HEK293 (cell line): Measurements from ENCODE around the gene LGR5.

ENCODE experiments used
- CTCF ChIA-PET: fragments of 350-600 bp; formaldehyde crosslinking; extraction: SDS; loops from one replicate; lab custom pipeline; 2021; ENCODE audit warnings: antibody characterized with exemption; lab: Yijun Ruan, JAX
- POLR2A ChIA-PET: fragments of 300-600 bp; formaldehyde crosslinking; extraction: SDS; loops from one replicate; lab custom pipeline; 2020; ENCODE audit warnings: antibody characterized with exemption, inconsistent platforms; lab: Yijun Ruan, JAX
- H3K27ac ChIP-seq: fragments of 200-500 bp; sonication (Bioruptor generic); 2 replicates; pipeline ENCODE4 v1.5.1; 2014; ENCODE audit warnings: low read depth, low read length, control low read depth, inconsistent platforms; ENCODE audit errors: extremely low read depth
- H3K36me3 ChIP-seq, 2 experiments: fragments of 200-500 bp in 1 of 2; sonication (Bioruptor generic) in 1 of 2; 1 replicate in 1 of 2; 2 replicates in 1 of 2; pipeline ENCODE4 v1.5.1; 2014 to 2017; ENCODE audit warnings: inconsistent platforms in 2 of 2, low read length in 2 of 2; ENCODE audit not compliant: control insufficient read depth in 2 of 2, insufficient read depth in 1 of 2
- H3K4me1 ChIP-seq: fragments of 200-500 bp; sonication (Bioruptor generic); 2 replicates; pipeline ENCODE4 v1.5.1; 2014; ENCODE audit warnings: mild to moderate bottlenecking, low read length, inconsistent platforms; ENCODE audit not compliant: control insufficient read depth, insufficient read depth
- H3K4me3 ChIP-seq: 2 replicates; pipeline ENCODE4 v1.5.1; 2011; ENCODE audit warnings: low read depth, mild to moderate bottlenecking, control low read depth, low read length, moderate library complexity
- H3K9me3 ChIP-seq: fragments of 200-500 bp; sonication (Bioruptor generic); 2 replicates; pipeline ENCODE4 v1.5.1; 2014; ENCODE audit warnings: low read depth, low read length, inconsistent platforms; ENCODE audit not compliant: control insufficient read depth, insufficient read depth
- GLI4 ChIP-seq: fragments of 450-650 bp; formaldehyde crosslinking; IDR thresholded peaks from 2 replicates; pipeline ENCODE4 v1.5.1; 2016; ENCODE audit warnings: missing biosample characterization, missing genetic modification characterization
- HOXD13 ChIP-seq: sonication (generic); formaldehyde crosslinking; IDR thresholded peaks from 2 replicates; pipeline ENCODE4 v1.8.0; 2022; ENCODE audit warnings: missing genetic modification reagents, borderline replicate concordance
- MEIS1 ChIP-seq: sonication (generic); formaldehyde crosslinking; IDR thresholded peaks from 2 replicates; pipeline ENCODE4 v1.8.1; 2022; ENCODE audit warnings: missing genetic modification reagents, mild to moderate bottlenecking, borderline replicate concordance
- OSR2 ChIP-seq: fragments of 450-650 bp; formaldehyde crosslinking; IDR thresholded peaks from 2 replicates; pipeline ENCODE4 v1.5.1; 2016; ENCODE audit warnings: missing biosample characterization, missing genetic modification characterization
- PRDM1 ChIP-seq: fragments of 450-650 bp; formaldehyde crosslinking; IDR thresholded peaks from 2 replicates; pipeline ENCODE4; 2016; ENCODE audit warnings: missing biosample characterization, missing genetic modification characterization
- RBAK ChIP-seq: fragments of 450-650 bp; formaldehyde crosslinking; IDR thresholded peaks from 2 replicates; pipeline ENCODE4 v1.5.1; 2016; ENCODE audit warnings: missing biosample characterization, missing genetic modification characterization
- SP7 ChIP-seq: fragments of 450-650 bp; formaldehyde crosslinking; IDR thresholded peaks from 2 replicates; pipeline ENCODE4 v1.5.1; 2016; ENCODE audit warnings: missing biosample characterization, missing genetic modification characterization
- ZBTB21 ChIP-seq: fragments of 450-650 bp; formaldehyde crosslinking; IDR thresholded peaks from 2 replicates; pipeline ENCODE4 v1.5.1; 2017; ENCODE audit warnings: missing biosample characterization, missing genetic modification characterization
- ZBTB7A ChIP-seq: fragments of 450-650 bp; formaldehyde crosslinking; IDR thresholded peaks from 2 replicates; pipeline ENCODE4 v1.5.1; 2016; ENCODE audit warnings: low read depth, missing biosample characterization, missing genetic modification characterization
- ZFHX2 ChIP-seq: fragments of 450-650 bp; formaldehyde crosslinking; conservative IDR thresholded peaks from 2 replicates; pipeline ENCODE4 v1.5.1; 2016; ENCODE audit warnings: missing biosample characterization, missing genetic modification characterization
- ZNF114 ChIP-seq: fragments of 450-650 bp; formaldehyde crosslinking; IDR thresholded peaks from 2 replicates; pipeline ENCODE4 v1.5.0; 2017; ENCODE audit warnings: missing biosample characterization, missing genetic modification characterization
- ZNF132 ChIP-seq: fragments of 450-650 bp; formaldehyde crosslinking; IDR thresholded peaks from 2 replicates; pipeline ENCODE4 v1.5.1; 2017; ENCODE audit warnings: missing biosample characterization, missing genetic modification characterization, borderline replicate concordance
- ZNF138 ChIP-seq: fragments of 450-650 bp; formaldehyde crosslinking; IDR thresholded peaks from 2 replicates; pipeline ENCODE4 v1.5.1; 2016; ENCODE audit warnings: missing biosample characterization, missing genetic modification characterization, borderline replicate concordance
- ZNF214 ChIP-seq: fragments of 450-650 bp; formaldehyde crosslinking; IDR thresholded peaks from 2 replicates; pipeline ENCODE4 v1.5.1; 2017; ENCODE audit warnings: missing biosample characterization, mild to moderate bottlenecking, missing genetic modification characterization, borderline replicate concordance
- ZNF221 ChIP-seq: fragments of 450-650 bp; formaldehyde crosslinking; IDR thresholded peaks from 2 replicates; pipeline ENCODE4 v1.5.1; 2017; ENCODE audit warnings: missing biosample characterization, missing genetic modification characterization, borderline replicate concordance
- ZNF366 ChIP-seq: fragments of 450-650 bp; formaldehyde crosslinking; conservative IDR thresholded peaks from 2 replicates; pipeline ENCODE4 v1.5.1; 2016; ENCODE audit warnings: missing biosample characterization, missing genetic modification characterization
- ZNF394 ChIP-seq: fragments of 450-650 bp; formaldehyde crosslinking; IDR thresholded peaks from 2 replicates; pipeline ENCODE4 v1.5.1; 2016; ENCODE audit warnings: missing biosample characterization, missing genetic modification characterization, mild to moderate bottlenecking, moderate library complexity, borderline replicate concordance
- ZNF404 ChIP-seq: fragments of 450-650 bp; formaldehyde crosslinking; IDR thresholded peaks from 2 replicates; pipeline ENCODE4 v1.5.1; 2017; ENCODE audit warnings: missing biosample characterization, missing genetic modification characterization
- ZNF510 ChIP-seq: fragments of 450-650 bp; formaldehyde crosslinking; IDR thresholded peaks from 2 replicates; pipeline ENCODE4 v1.5.1; 2018; ENCODE audit warnings: mild to moderate bottlenecking, missing genetic modification characterization, missing biosample characterization; ENCODE audit not compliant: insufficient replicate concordance
- ZNF561 ChIP-seq: fragments of 450-650 bp; IDR thresholded peaks from 2 replicates; pipeline ENCODE4 v1.5.1; 2018; ENCODE audit warnings: missing biosample characterization, missing genetic modification characterization, borderline replicate concordance
- ZNF571 ChIP-seq: fragments of 450-650 bp; formaldehyde crosslinking; IDR thresholded peaks from 2 replicates; pipeline ENCODE4 v1.5.0; 2017; ENCODE audit warnings: missing biosample characterization, missing genetic modification characterization
- ZNF677 ChIP-seq: fragments of 450-650 bp; IDR thresholded peaks from 2 replicates; pipeline ENCODE4 v1.5.0; 2018; ENCODE audit warnings: missing biosample characterization, mild to moderate bottlenecking, missing genetic modification characterization, moderate library complexity
- ZNF777 ChIP-seq: fragments of 450-650 bp; formaldehyde crosslinking; IDR thresholded peaks from 2 replicates; pipeline ENCODE4 v1.5.1; 2017; ENCODE audit warnings: missing biosample characterization, missing genetic modification characterization, borderline replicate concordance
- ZNF785 ChIP-seq: fragments of 450-650 bp; formaldehyde crosslinking; IDR thresholded peaks from 2 replicates; pipeline ENCODE4 v1.5.1; 2016; ENCODE audit warnings: missing biosample characterization, missing genetic modification characterization
- ZNF791 ChIP-seq: fragments of 450-650 bp; formaldehyde crosslinking; IDR thresholded peaks from 2 replicates; pipeline ENCODE4 v1.5.1; 2016; ENCODE audit warnings: missing biosample characterization, missing genetic modification characterization
- ZNF830 ChIP-seq: fragments of 450-650 bp; IDR thresholded peaks from 2 replicates; pipeline ENCODE4 v1.5.0; 2018; ENCODE audit warnings: missing biosample characterization, missing genetic modification characterization, low read depth, mild to moderate bottlenecking, moderate library complexity
- TF ChIP-seq, protein P1 (sequence below): fragments of 450-650 bp; formaldehyde crosslinking; IDR thresholded peaks from 2 replicates; pipeline ENCODE4; 2016; ENCODE audit warnings: missing biosample characterization, missing genetic modification characterization
- TF ChIP-seq, protein P2 (sequence below): fragments of 450-650 bp; formaldehyde crosslinking; IDR thresholded peaks from 2 replicates; pipeline ENCODE4 v1.5.1; 2016; ENCODE audit warnings: missing biosample characterization, missing genetic modification characterization
- TF ChIP-seq, protein P3 (sequence below): fragments of 450-650 bp; formaldehyde crosslinking; IDR thresholded peaks from 2 replicates; pipeline ENCODE4 v1.5.1; 2017; ENCODE audit warnings: missing biosample characterization, missing genetic modification characterization

Gene LGR5

DNA sequence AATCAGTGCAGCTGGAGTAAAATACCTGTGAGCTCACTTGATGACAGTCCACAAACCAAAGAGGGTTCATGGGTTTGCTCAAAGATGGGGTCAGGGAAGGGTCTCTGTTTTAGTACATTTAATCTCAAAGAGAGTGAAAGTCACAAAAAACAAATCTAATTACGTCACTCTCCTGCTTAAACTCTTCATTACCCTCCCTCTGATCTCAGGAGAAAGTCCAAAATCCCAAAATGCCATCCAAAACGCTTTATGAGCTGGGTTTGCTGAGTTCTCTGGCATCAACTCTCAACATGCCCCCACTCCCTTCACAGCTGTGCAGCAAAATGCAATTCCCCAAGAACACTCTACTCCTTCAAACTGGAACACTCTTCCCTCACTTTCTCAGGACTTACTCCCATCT, 40.4 kb upstream of the LGR5 start:
- Histone ChIP-seq H3K27ac (no peak overlapping the region), H3K9me3 (no peaks in the 10 kb centered on the region), H3K36me3 (no peaks in the 10 kb centered on the region), H3K4me3 (no peak overlapping the region), H3K4me1 (no peaks in the 10 kb centered on the region)
- CTCF ChIA-PET = no interaction called here
- peak; percentile 52; the same call in 1 of the 2 replicates for TF ChIP-seq PRDM1 (tag by site-specific recombination)
- TF ChIP-seq SP7 (tag by site-specific recombination) = no peak
- POLR2A ChIA-PET = no interaction called here

DNA sequence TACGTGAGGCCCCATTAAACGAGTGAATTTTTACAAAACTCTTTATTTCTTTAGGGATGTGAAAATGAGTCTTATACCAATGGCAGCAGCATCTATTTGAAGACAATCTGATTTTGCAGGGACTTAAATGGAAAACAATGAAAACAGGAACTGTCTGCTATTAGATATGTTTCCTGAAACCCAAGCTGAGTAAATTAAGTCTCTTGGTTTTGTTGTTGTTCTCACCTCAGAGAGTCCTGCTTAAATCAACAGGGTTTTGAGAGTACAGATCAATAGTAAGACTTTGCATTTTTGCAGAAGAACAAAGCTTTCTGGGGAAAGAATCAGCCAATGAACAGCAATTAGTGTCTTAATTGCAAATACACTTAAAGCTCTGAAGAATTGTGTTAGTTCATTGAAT, 39.1 kb upstream of the LGR5 start:
- TF ChIP-seq, protein P1, sequence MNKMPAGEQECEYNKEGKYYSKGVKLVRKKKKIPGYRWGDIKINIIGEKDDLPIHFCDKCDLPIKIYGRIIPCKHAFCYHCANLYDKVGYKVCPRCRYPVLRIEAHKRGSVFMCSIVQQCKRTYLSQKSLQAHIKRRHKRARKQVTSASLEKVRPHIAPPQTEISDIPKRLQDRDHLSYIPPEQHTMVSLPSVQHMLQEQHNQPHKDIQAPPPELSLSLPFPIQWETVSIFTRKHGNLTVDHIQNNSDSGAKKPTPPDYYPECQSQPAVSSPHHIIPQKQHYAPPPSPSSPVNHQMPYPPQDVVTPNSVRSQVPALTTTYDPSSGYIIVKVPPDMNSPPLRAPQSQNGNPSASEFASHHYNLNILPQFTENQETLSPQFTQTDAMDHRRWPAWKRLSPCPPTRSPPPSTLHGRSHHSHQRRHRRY (tag by site-specific recombination) = no peak
- no peak for TF ChIP-seq ZNF561 (tag by site-specific recombination)
- no peak for TF ChIP-seq ZNF221
- TF ChIP-seq ZNF214 (tag by site-specific recombination) = no peak
- no peak for TF ChIP-seq ZFHX2
- TF ChIP-seq ZNF114 (tag by site-specific recombination) = no peak
- no peak for TF ChIP-seq ZNF785 (tag by site-specific recombination)
- no peak for TF ChIP-seq RBAK (tag by site-specific recombination)
- no peak for TF ChIP-seq ZBTB7A (tag by site-specific recombination)
- TF ChIP-seq ZNF510 = no peak
- no peak for TF ChIP-seq HOXD13 (CRISPR knock-in tag)
- TF ChIP-seq ZNF394 = no peak
- TF ChIP-seq ZNF138 (tag by site-specific recombination) = no peak
- no peak for TF ChIP-seq ZNF404 (tag by site-specific recombination)
- TF ChIP-seq ZNF777 (tag by site-specific recombination) = no peak
- TF ChIP-seq OSR2 (tag by site-specific recombination) = no peak
- TF ChIP-seq, all 188 proteins: peak for 0
- ChIA-PET POLR2A (no interaction called here), CTCF (interaction anchor here (1.0 to 3.0 kb wide), 2 partner anchors 8 to 10 kb away, joined by 3 to 25 read pairs; no protein-coding TSS in a partner anchor)
- Histone ChIP-seq H3K27ac (no peak overlapping the region), H3K36me3 (no peaks in the 10 kb centered on the region), H3K9me3 (no peaks in the 10 kb centered on the region), H3K4me3 (no peak overlapping the region), H3K4me1 (no peaks in the 10 kb centered on the region)

DNA sequence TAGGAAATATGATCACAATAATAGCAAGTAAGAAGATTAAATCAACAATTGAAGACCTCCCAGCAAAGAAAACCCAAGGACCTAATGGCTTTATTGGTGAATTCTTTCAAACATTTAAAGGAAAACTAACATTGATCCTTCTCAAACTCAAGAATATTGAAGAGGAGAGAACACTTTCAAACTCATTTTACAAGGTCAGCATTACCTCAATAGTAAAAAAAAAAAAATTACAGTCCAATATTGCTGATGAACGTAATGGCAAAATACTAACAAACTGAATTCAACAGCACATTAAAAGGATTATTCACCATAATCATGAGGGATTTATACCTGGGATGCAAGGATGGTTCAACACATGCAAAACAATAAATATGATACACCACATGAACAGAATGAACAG, 33.7 kb upstream of the LGR5 start:
- TF ChIP-seq PRDM1 (tag by site-specific recombination) (no peak), ZNF132 (tag by site-specific recombination) (no peak), ZNF677 (tag by site-specific recombination) (no peak), ZNF791 (no peak), GLI4 (tag by site-specific recombination) (no peak), ZBTB21 (no peak), ZNF571 (tag by site-specific recombination) (no peak), ZNF830 (tag by site-specific recombination) (no peak), ZNF366 (tag by site-specific recombination) (no peak), MEIS1 (CRISPR knock-in tag) (no peak)
- TF ChIP-seq, protein P2, sequence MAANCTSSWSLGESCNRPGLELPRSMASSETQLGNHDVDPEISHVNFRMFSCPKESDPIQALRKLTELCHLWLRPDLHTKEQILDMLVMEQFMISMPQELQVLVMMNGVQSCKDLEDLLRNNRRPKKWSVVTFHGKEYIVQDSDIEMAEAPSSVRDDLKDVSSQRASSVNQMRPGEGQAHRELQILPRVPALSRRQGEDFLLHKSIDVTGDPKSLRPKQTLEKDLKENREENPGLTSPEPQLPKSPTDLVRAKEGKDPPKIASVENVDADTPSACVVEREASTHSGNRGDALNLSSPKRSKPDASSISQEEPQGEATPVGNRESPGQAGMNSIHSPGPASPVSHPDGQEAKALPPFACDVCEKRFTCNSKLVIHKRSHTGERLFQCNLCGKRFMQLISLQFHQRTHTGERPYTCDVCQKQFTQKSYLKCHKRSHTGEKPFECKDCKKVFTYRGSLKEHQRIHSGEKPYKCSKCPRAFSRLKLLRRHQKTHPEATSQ = no peak
- TF ChIP-seq, protein P3, sequence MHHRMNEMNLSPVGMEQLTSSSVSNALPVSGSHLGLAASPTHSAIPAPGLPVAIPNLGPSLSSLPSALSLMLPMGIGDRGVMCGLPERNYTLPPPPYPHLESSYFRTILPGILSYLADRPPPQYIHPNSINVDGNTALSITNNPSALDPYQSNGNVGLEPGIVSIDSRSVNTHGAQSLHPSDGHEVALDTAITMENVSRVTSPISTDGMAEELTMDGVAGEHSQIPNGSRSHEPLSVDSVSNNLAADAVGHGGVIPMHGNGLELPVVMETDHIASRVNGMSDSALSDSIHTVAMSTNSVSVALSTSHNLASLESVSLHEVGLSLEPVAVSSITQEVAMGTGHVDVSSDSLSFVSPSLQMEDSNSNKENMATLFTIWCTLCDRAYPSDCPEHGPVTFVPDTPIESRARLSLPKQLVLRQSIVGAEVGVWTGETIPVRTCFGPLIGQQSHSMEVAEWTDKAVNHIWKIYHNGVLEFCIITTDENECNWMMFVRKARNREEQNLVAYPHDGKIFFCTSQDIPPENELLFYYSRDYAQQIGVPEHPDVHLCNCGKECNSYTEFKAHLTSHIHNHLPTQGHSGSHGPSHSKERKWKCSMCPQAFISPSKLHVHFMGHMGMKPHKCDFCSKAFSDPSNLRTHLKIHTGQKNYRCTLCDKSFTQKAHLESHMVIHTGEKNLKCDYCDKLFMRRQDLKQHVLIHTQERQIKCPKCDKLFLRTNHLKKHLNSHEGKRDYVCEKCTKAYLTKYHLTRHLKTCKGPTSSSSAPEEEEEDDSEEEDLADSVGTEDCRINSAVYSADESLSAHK (tag by site-specific recombination) = no peak
- Histone ChIP-seq H3K4me3 (no peak overlapping the region), H3K36me3 (no peaks in the 10 kb centered on the region), H3K27ac (no peak overlapping the region), H3K4me1 (no peaks in the 10 kb centered on the region), H3K9me3 (no peaks in the 10 kb centered on the region; the same call in 1 of the 2 replicates)
- POLR2A ChIA-PET = no interaction called here
- CTCF ChIA-PET = interaction anchor here (1.2 kb wide), 1 partner anchor 13 kb away, joined by 4 read pairs; no protein-coding TSS in a partner anchor
